ENCODE measurements around the gene C1orf56.

DNA sequence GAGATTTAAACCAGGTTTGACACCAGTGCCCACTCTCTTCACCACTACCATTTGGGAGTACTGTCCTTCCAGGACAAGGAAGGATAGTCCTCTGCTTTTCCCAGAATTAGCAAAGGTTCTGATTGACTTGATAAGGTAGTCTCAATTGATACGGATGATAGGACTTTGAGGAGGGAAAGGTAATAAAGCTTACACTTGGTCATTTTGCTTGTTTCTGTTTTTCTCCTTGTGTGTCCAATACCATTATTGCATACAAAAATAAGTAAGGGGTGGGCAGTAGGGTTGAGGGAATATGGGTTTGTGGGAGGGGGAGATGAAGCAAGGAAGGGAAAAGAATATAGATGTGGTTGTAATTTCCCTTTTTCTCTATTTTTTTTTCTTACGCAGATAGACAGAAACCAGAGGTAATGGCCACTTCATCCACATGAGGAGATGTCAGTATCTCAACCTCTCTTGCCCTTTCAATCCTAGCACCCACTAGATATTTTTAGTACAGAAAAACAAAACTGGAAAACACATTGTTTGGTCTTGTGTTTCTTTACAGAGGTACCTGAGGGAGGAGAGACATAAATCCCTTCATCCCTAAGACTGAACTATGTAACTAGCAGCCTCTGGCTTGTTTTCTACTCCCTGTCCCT, 2.6 kb downstream of the C1orf56 start:
- TF ChIP-seq YY1 (IDR thresholded peaks at IDR 0.05; ENCODE audit: insufficient read depth, insufficient read length) (no peak), ZNF274 (IDR thresholded peaks at IDR 0.05; ENCODE audit: low read depth, low read length) (no peak), SUZ12 (IDR thresholded peaks at IDR 0.05; ENCODE audit: extremely low read depth, insufficient read depth, insufficient read length) (no peak)
